GM19328 (cell line): Measurements from ENCODE around the gene SLC22A31.

Source experiments
- ATAC-seq: cut with Tn5 transposase; IDR thresholded peaks from one replicate; pipeline ENCODE4 v1.9.1; 2021; ENCODE audit warnings: mild to moderate bottlenecking, moderate library complexity; ENCODE audit not compliant: unreplicated experiment

SLC22A31 gene

GRCh38 chr16:89217138-89217387 is 16.7 kb upstream of the SLC22A31 start:
- ATAC-seq = no peak

- no peak for ATAC-seq
Measured at GRCh38 chr16:89216315-89217137, 16.2 kb upstream of the SLC22A31 start.

- ATAC-seq = no peak
Measured at GRCh38 chr16:89210904-89211515, 10.7 kb upstream of the SLC22A31 start.

GRCh38 chr16:89210165-89210903 is 10.0 kb upstream of the SLC22A31 start:
- ATAC-seq = no peak

- ATAC-seq = no peak
Measured at GRCh38 chr16:89209522-89210044, 9.2 kb upstream of the SLC22A31 start.

- ATAC-seq = no peak
Measured at GRCh38 chr16:89207993-89208392, 7.7 kb upstream of the SLC22A31 start.

GRCh38 chr16:89202422-89203215 is 2.3 kb upstream of the SLC22A31 start:
- no peak for ATAC-seq

GRCh38 chr16:89201439-89202377 is 1.4 kb upstream of the SLC22A31 start:
- ATAC-seq = no peak

- no peak for ATAC-seq
Measured at GRCh38 chr16:89200850-89201411, 594 bp upstream of the SLC22A31 start.

- no peak for ATAC-seq
Measured at GRCh38 chr16:89199241-89200123, 855 bp downstream of the SLC22A31 start.

GRCh38 chr16:89198417-89199240 is 1.7 kb downstream of the SLC22A31 start:
- ATAC-seq = no peak

- ATAC-seq = no peak
Measured at GRCh38 chr16:89197633-89198416, 2.5 kb downstream of the SLC22A31 start.

- ATAC-seq = no peak
Measured at GRCh38 chr16:89197033-89197632, 3.2 kb downstream of the SLC22A31 start.

GRCh38 chr16:89195521-89196171 is 4.7 kb downstream of the SLC22A31 start:
- no peak for ATAC-seq

- ATAC-seq = no peak
Measured at GRCh38 chr16:89194340-89195311, 5.7 kb downstream of the SLC22A31 start.
